Activated naive CD4-positive, alpha-beta T cell treated with anti-CD3 and anti-CD28 coated beads for 36 hours (primary cell): ENCODE measurements around the gene PLEKHA6. TPM values are rescaled to one million over a fixed set of nuclear protein-coding genes. Genes with fewer than 3 reads are reported as not detected.

Source experiments
- CTCF ChIA-PET: fragments of 350-600 bp; sonication (Branson Sonifier 250); formaldehyde crosslinking; loops from one replicate; lab custom pipeline; 2021; ENCODE audit warnings: antibody characterized with exemption; lab: Charles Lee
- DNase-seq: peaks from one replicate; pipeline ENCODE4 v3.0.0-alpha.2; 2020
- H3K27ac Mint-ChIP-seq: one replicate; pipeline ENCODE4 v1.8.0; 2021; ENCODE audit warnings: mild to moderate bottlenecking, mixed read lengths
- H3K27me3 Mint-ChIP-seq: one replicate; pipeline ENCODE4 v1.8.0; 2021; ENCODE audit warnings: low read depth, mixed read lengths
- H3K36me3 Mint-ChIP-seq: one replicate; pipeline ENCODE4 v1.8.0; 2021; ENCODE audit warnings: low read depth, mixed read lengths
- H3K4me1 Mint-ChIP-seq: one replicate; pipeline ENCODE4 v1.8.0; 2021; ENCODE audit warnings: low read depth, mixed read lengths
- H3K4me3 Mint-ChIP-seq: one replicate; pipeline ENCODE4 v1.8.0; 2021; ENCODE audit warnings: mild to moderate bottlenecking, moderate library complexity, mixed read lengths
- H3K9me3 Mint-ChIP-seq: one replicate; pipeline ENCODE4 v1.8.0; 2021; ENCODE audit warnings: mixed read lengths
- intact Hi-C: fragments of 100-400 bp; cut with micrococcal nuclease; formaldehyde crosslinking; loops from one replicate; pipeline ENCODE4 v1.15.1; 2023
- total RNA-seq, 2 experiments: library from RNA; stranded (reverse); gene quantifications; one replicate each; pipeline ENCODE4 v1.2.3, GENCODE V29; 2021

The PLEKHA6 gene
- total RNA-seq, 2 experiments from 2014 or later = 0.17 to 0.52 TPM

DNA sequence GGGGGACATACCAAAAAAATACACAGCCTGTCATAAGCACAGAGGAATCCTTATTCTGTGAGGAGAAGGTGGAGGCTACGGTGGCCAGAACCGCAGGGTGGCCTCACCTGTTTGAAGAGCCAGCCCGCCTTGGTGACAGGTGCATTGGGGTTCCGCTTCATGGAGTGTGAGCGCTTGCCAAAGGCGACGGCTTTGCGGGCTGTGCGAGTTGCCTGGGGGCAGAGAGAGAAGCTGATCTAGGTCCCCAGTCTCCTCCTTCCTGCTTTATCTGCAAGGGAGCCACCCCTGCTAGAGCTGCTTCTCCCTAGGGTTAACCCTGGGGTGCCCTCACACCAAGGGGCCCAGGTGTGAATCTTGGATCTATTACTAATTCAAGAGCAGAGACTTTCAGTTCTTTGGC is 91.6 kb downstream of the PLEKHA6 start:
- H3K27ac Mint-ChIP-seq = no peak overlapping the region
- no peak for DNase-seq
- H3K9me3 Mint-ChIP-seq = no peaks in the 10 kb centered on the region
- no peaks in the 10 kb centered on the region for H3K36me3 Mint-ChIP-seq
- CTCF ChIA-PET = interaction anchor here (1.6 kb wide), 1 partner anchor 9 kb away, joined by 3 read pairs; no protein-coding TSS in a partner anchor
- H3K4me3 Mint-ChIP-seq = no peak overlapping the region
- intact Hi-C loops = no loop called here
- H3K4me1 Mint-ChIP-seq = no peaks in the 10 kb centered on the region
- H3K27me3 Mint-ChIP-seq = no peaks in the 10 kb centered on the region

GRCh38 chr1:204267191-204267601 is 92.5 kb downstream of the PLEKHA6 start:
- CTCF ChIA-PET = interaction anchor here (0.5 to 1.6 kb wide), 3 partner anchors 9 to 131 kb away, joined by 3 to 4 read pairs (median 4); no protein-coding TSS in a partner anchor
- Mint-ChIP-seq H3K4me1 (no peaks in the 10 kb centered on the region), H3K9me3 (no peaks in the 10 kb centered on the region), H3K27ac (no peak overlapping the region), H3K27me3 (no peaks in the 10 kb centered on the region), H3K4me3 (no peak overlapping the region), H3K36me3 (no peaks in the 10 kb centered on the region)
- DNase-seq = no peak
- intact Hi-C loops = no loop called here

- Mint-ChIP-seq H3K36me3 (no peaks in the 10 kb centered on the region), H3K4me3 (no peak overlapping the region), H3K27ac (no peak overlapping the region), H3K27me3 (no peaks in the 10 kb centered on the region), H3K9me3 (no peaks in the 10 kb centered on the region), H3K4me1 (no peaks in the 10 kb centered on the region)
- DNase-seq = no peak
- CTCF ChIA-PET = interaction anchor here (1.1 to 1.6 kb wide), 3 partner anchors 8 to 97 kb away, joined by 3 to 5 read pairs (median 4); no protein-coding TSS in a partner anchor
- intact Hi-C loops = no loop called here
These were observed 93.2 kb downstream of the PLEKHA6 start for GRCh38 chr1:204266504-204267034.

DNA sequence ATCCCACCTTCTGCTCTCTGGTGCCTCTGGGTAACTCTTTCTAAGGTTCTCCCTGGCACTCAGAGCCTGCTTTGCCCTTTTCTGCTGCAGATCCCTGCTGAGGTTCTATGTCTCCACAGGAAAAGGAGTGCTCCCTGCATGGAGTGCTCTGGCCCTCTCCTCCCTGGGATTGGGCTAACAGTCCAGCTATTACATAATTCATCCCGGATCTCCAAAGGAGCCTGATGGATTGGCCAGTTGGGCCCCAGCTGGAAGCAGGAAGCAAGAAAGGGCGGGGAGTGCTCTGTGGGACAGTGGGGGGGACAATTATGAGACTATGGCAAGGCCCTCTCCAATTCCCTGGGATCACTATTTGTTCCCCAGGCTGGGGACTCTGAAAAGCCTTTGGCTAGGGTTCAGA is 94.1 kb downstream of the PLEKHA6 start:
- no peaks in the 10 kb centered on the region for H3K4me1 Mint-ChIP-seq
- H3K27me3 Mint-ChIP-seq = no peaks in the 10 kb centered on the region
- CTCF ChIA-PET = interaction anchor here (1.1 to 1.6 kb wide), 3 partner anchors 8 to 98 kb away, joined by 4 to 5 read pairs (median 4); no protein-coding TSS in a partner anchor
- no peaks in the 10 kb centered on the region for H3K36me3 Mint-ChIP-seq
- H3K9me3 Mint-ChIP-seq = no peaks in the 10 kb centered on the region
- intact Hi-C loops = no loop called here
- H3K27ac Mint-ChIP-seq = no peak overlapping the region
- no peak overlapping the region for H3K4me3 Mint-ChIP-seq
- DNase-seq = no peak

GRCh38 chr1:204264805-204265204 is 94.9 kb downstream of the PLEKHA6 start:
- H3K9me3 Mint-ChIP-seq = no peaks in the 10 kb centered on the region
- H3K27me3 Mint-ChIP-seq = no peaks in the 10 kb centered on the region
- intact Hi-C loops = no loop called here
- H3K4me1 Mint-ChIP-seq = no peaks in the 10 kb centered on the region
- no peak overlapping the region for H3K4me3 Mint-ChIP-seq
- H3K36me3 Mint-ChIP-seq = no peaks in the 10 kb centered on the region
- DNase-seq = no peak
- no peak overlapping the region for H3K27ac Mint-ChIP-seq
- CTCF ChIA-PET = interaction anchor here (1.1 kb wide), 1 partner anchor 58 kb away, joined by 4 read pairs; no protein-coding TSS in a partner anchor

DNA sequence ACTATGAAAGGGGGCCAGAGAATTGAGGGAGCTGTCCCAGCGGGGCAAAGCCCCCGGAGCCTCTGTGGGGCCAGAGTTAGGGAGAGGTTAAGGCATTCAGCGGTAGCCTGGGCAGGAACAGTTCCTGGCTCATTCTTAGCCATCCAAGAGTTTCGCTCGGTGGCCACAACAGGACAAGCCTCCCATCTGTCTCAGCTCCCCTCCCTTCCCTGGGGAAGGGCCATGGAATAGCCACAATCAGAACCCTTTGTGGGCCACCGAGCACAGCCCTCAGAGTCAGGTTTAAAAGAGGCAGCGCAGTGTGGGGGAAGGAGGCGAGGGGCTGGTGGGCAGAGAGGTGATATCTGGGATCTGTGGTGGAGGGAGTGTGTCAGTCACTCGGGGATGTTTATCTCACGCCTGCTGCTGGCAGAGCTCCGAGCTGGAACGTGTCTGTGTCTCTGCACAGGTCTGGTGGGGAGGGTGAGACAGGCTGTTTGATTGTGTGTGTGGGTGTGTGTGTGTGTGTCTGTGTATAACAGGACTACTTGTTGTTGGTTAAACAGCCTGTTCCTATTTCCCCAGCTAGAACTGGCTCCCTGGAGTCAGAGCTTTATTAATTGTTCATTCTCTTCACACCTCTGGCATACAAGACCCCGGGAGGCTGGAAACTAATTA is 96.3 kb downstream of the PLEKHA6 start:
- Mint-ChIP-seq H3K27me3 (no peaks in the 10 kb centered on the region), H3K4me1 (no peaks in the 10 kb centered on the region), H3K4me3 (no peak overlapping the region), H3K9me3 (no peaks in the 10 kb centered on the region), H3K27ac (no peak overlapping the region), H3K36me3 (no peaks in the 10 kb centered on the region)
- intact Hi-C loops = no loop called here
- no peak for DNase-seq
- CTCF ChIA-PET = interaction anchor here (0.6 to 0.8 kb wide), 4 partner anchors 56 to 905 kb away, joined by 3 to 4 read pairs (median 3); no protein-coding TSS in a partner anchor

DNA sequence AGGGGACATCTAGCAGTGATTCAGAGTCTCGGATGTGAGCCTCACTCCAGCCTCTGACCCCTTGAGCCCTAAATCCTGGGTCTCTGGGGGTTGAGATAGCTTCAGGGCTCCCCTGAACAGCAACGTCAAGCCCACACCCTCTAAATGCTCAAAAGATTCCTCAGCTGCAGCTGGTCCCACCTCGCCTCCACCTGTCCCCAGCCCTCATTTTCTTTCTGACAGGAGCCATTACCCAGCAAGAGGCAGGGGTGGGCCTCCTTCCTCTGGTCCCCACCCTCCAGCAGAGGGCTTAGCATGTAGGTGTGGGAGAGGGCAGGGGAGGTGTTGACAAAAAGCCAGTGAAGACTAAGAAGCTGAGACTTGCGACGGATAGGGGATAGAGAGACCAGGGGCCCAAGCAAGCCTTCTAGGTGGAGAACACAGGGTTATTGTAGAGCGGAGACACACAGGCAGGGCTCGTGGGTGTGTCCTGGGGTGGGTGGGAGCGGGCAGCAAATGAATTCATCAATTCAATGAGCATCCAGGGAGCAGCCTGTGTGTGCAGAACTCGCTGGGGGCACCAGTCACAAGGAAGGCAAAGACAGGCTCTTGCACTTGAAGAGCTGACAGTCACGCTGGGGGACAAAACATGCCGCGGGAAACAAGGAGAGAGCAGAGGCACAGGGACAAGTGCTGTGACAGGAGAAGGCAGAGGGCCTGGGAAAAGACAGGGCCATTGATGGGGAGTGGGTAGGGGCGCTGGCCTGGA is 97.0 kb downstream of the PLEKHA6 start:
- no peaks in the 10 kb centered on the region for H3K9me3 Mint-ChIP-seq
- H3K36me3 Mint-ChIP-seq = no peaks in the 10 kb centered on the region
- no peak overlapping the region for H3K4me3 Mint-ChIP-seq
- CTCF ChIA-PET = interaction anchor here (0.6 to 1.2 kb wide), 4 partner anchors 9 to 905 kb away, joined by 3 to 6 read pairs (median 3); no protein-coding TSS in a partner anchor
- no peak for DNase-seq
- no peak overlapping the region for H3K27ac Mint-ChIP-seq
- intact Hi-C loops = no loop called here
- no peaks in the 10 kb centered on the region for H3K4me1 Mint-ChIP-seq
- H3K27me3 Mint-ChIP-seq = no peaks in the 10 kb centered on the region

DNA sequence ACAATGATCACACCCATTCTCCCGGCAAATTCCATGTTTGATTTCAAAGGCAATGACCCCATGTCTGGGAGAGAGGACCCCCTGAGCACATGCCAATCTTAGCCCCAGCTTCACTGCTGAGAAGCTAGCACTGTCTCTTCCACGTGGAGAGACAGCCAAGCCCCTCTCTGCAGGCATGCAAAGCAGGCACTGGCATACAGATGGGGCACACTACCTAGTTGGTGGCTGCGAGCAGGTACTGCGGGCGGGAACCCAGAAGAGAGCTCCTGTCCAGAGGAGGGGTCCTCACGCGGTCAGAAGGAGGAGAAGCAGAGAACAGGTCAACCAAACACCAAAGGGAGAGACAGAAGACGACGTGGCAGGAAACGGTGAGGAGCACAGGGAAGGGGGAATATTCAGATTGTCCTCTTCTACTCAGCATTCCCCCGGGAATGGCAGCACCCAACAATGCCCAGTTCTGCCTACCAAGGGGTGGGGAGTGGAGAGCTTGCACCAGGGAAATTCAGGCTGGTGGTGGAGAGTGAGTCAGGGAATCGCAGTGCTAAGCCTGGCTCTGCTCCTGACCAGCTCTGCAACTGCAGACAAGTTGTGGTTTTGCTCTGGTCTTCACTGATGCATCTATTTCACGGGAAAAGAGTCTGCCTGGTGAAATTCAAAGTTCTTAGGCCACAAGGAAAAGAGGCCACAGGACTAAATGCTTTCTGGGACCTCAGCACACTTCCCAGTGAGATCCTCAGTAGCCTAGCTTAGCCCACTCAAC is 97.8 kb downstream of the PLEKHA6 start:
- H3K4me1 Mint-ChIP-seq = no peaks in the 10 kb centered on the region
- H3K27me3 Mint-ChIP-seq = no peaks in the 10 kb centered on the region
- H3K4me3 Mint-ChIP-seq = no peak overlapping the region
- no peak overlapping the region for H3K27ac Mint-ChIP-seq
- intact Hi-C loops = no loop called here
- no peaks in the 10 kb centered on the region for H3K9me3 Mint-ChIP-seq
- no peak for DNase-seq
- H3K36me3 Mint-ChIP-seq = no peaks in the 10 kb centered on the region
- CTCF ChIA-PET = interaction anchor here (0.7 to 1.3 kb wide), 4 partner anchors 99 to 486 kb away, joined by 3 to 6 read pairs (median 4); no protein-coding TSS in a partner anchor

GRCh38 chr1:204261266-204261665 is 98.5 kb downstream of the PLEKHA6 start:
- no peaks in the 10 kb centered on the region for H3K9me3 Mint-ChIP-seq
- no peak overlapping the region for H3K27ac Mint-ChIP-seq
- H3K4me3 Mint-ChIP-seq = no peak overlapping the region
- H3K36me3 Mint-ChIP-seq = no peaks in the 10 kb centered on the region
- CTCF ChIA-PET = interaction anchor here (0.6 to 1.3 kb wide), 3 partner anchors 99 to 315 kb away, joined by 4 to 6 read pairs (median 5); no protein-coding TSS in a partner anchor
- H3K4me1 Mint-ChIP-seq = no peaks in the 10 kb centered on the region
- intact Hi-C loops = no loop called here
- no peak for DNase-seq
- no peaks in the 10 kb centered on the region for H3K27me3 Mint-ChIP-seq

DNA sequence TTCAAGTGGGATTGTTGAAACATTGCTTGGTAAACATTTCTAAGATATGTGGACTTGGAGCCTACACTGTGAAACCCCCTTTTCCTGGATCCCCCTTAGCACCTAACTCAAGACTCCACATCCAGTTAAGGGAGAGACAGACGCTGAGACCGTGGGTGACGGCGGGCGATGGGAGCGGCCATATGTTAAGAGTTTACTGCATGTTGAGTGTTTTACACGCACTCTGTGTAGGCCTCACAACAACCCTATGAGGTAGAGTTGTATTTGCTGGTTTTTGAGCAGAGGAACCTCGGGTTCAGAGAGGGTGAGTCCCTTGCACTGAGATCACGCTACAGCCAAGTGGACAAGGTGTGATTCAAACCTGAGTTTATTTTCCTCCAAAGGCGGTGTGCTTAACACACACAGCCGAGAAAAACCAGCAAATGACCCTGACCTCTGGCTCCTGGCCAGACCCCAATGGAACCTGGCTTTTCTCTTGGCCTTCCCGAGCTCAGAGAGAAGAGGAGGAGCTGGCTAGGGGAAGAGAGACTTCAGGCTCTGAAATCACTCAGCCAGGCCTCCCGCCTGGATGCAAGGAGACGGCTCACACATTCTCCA is 99.0 kb downstream of the PLEKHA6 start:
- Mint-ChIP-seq H3K36me3 (no peaks in the 10 kb centered on the region), H3K27me3 (no peaks in the 10 kb centered on the region), H3K27ac (no peak overlapping the region), H3K4me3 (no peak overlapping the region), H3K4me1 (no peaks in the 10 kb centered on the region), H3K9me3 (no peaks in the 10 kb centered on the region)
- CTCF ChIA-PET = interaction anchor here (0.6 to 1.3 kb wide), 4 partner anchors 41 to 314 kb away, joined by 3 to 5 read pairs (median 4); no protein-coding TSS in a partner anchor
- intact Hi-C loops = no loop called here
- DNase-seq = no peak

- CTCF ChIA-PET = interaction anchor here (1.0 to 1.9 kb wide), 4 partner anchors 40 to 103 kb away, joined by 3 to 5 read pairs (median 4); no protein-coding TSS in a partner anchor
- Mint-ChIP-seq H3K27me3 (no peaks in the 10 kb centered on the region), H3K27ac (no peak overlapping the region), H3K4me1 (no peaks in the 10 kb centered on the region), H3K36me3 (no peaks in the 10 kb centered on the region), H3K4me3 (no peak overlapping the region), H3K9me3 (no peaks in the 10 kb centered on the region)
- intact Hi-C loops = loop anchor here (2.0 kb wide), 1 partner anchor 243 kb away; no protein-coding TSS in a partner anchor
- no peak for DNase-seq
These were observed 99.9 kb downstream of the PLEKHA6 start for GRCh38 chr1:204259782-204260181.
